Tibial artery (tissue), 4 donors: ENCODE measurements around the gene MITF.

Source experiments
- DNase-seq, 2 donors: peaks; one replicate each; pipeline ENCODE4 v3.0.0-alpha.2; 2019
- H3K27ac ChIP-seq, 2 donors: fragments of 200-600 bp; sonication (generic) in 1 of 2; 1 replicate in 1 of 2; 2 replicates in 1 of 2; pipeline ENCODE4 v1.5.1; 2018 to 2019; ENCODE audit warnings: mild to moderate bottlenecking in 1 of 2
- H3K27me3 ChIP-seq, 2 donors: fragments of 200-600 bp; sonication (generic) in 1 of 2; one replicate each; pipeline versions ENCODE4 v1.5.1 to v1.6.0; 2016 to 2019
- H3K36me3 ChIP-seq, 3 donors: fragments of 200-600 bp; sonication (generic) in 2 of 3; one replicate each; pipeline ENCODE4 v1.5.1; 2016 to 2019; ENCODE audit warnings: mild to moderate bottlenecking in 2 of 3
- H3K4me1 ChIP-seq, 4 donors: fragments of 200-600 bp; sonication (generic) in 2 of 4; 1 replicate in 3 of 4; 2 replicates in 1 of 4; pipeline ENCODE4 v1.5.1; 2016 to 2019
- H3K4me3 ChIP-seq, 2 donors: fragments of 200-600 bp; sonication (generic) in 1 of 2; 1 replicate in 1 of 2; 2 replicates in 1 of 2; pipeline ENCODE4 v1.5.1; 2018 to 2019; ENCODE audit warnings: mild to moderate bottlenecking in 2 of 2
- H3K9me3 ChIP-seq, 3 donors: fragments of 200-600 bp; sonication (generic) in 1 of 3; one replicate each; pipeline ENCODE4 v1.5.1; 2016 to 2019
- intact Hi-C: fragments of 100-400 bp; cut with DNase I; formaldehyde crosslinking; loops from one replicate; pipeline ENCODE4 v1.15.0; 2023; ENCODE audit warnings: low total_unique reads
- TF ChIP-seq, protein P1 (sequence below), 2 experiments: fragments of 200-600 bp in 1 of 2; fragments of 450-650 bp in 1 of 2; IDR thresholded peaks; one replicate each; pipeline ENCODE4 v1.5.1; 2017 to 2019; ENCODE audit warnings: antibody characterized with exemption in 2 of 2, mild to moderate bottlenecking in 1 of 2, moderate library complexity in 1 of 2

Gene MITF

GRCh38 chr3:69743975-69744906, 5.0 kb downstream of the MITF start:
- TF ChIP-seq, protein P1, sequence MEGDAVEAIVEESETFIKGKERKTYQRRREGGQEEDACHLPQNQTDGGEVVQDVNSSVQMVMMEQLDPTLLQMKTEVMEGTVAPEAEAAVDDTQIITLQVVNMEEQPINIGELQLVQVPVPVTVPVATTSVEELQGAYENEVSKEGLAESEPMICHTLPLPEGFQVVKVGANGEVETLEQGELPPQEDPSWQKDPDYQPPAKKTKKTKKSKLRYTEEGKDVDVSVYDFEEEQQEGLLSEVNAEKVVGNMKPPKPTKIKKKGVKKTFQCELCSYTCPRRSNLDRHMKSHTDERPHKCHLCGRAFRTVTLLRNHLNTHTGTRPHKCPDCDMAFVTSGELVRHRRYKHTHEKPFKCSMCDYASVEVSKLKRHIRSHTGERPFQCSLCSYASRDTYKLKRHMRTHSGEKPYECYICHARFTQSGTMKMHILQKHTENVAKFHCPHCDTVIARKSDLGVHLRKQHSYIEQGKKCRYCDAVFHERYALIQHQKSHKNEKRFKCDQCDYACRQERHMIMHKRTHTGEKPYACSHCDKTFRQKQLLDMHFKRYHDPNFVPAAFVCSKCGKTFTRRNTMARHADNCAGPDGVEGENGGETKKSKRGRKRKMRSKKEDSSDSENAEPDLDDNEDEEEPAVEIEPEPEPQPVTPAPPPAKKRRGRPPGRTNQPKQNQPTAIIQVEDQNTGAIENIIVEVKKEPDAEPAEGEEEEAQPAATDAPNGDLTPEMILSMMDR (IDR thresholded peaks at IDR 0.05), result no peak
- Histone ChIP-seq H3K27ac (no peak overlapping the region), H3K4me3 (no peak overlapping the region), H3K36me3 (no peaks in the 10 kb centered on the region), H3K4me1 (peaks cover 0 to 77% (median 36%) of the 10 kb centered on the region in 4 donors), H3K9me3 (no peaks in the 10 kb centered on the region), H3K27me3 (no peaks in the 10 kb centered on the region)
- intact Hi-C loops, result loop anchor here (5.0 kb wide), 1 partner anchor 43 kb away; no protein-coding TSS in a partner anchor
- DNase-seq, result no peak

GRCh38 chr3:69745505-69745904, 6.2 kb downstream of the MITF start:
- H3K4me3 ChIP-seq, result no peak overlapping the region
- H3K36me3 ChIP-seq, result no peaks in the 10 kb centered on the region
- H3K4me1 ChIP-seq, result peaks cover 0 to 82% (median 37%) of the 10 kb centered on the region in 4 donors
- TF ChIP-seq, protein P1 (IDR thresholded peaks at IDR 0.05), result no peak
- no peaks in the 10 kb centered on the region for H3K9me3 ChIP-seq
- H3K27ac ChIP-seq, result peak overlapping the region; percentile 58 to 64
- no peak for DNase-seq
- no peaks in the 10 kb centered on the region for H3K27me3 ChIP-seq
- intact Hi-C loops, result no loop called here

GRCh38 chr3:69746119-69746518, 6.9 kb downstream of the MITF start:
- peaks cover 0 to 82% (median 37%) of the 10 kb centered on the region in 4 donors for H3K4me1 ChIP-seq
- peak overlapping the region; percentile 58 to 64 for H3K27ac ChIP-seq
- DNase-seq, result no peak

DNA sequence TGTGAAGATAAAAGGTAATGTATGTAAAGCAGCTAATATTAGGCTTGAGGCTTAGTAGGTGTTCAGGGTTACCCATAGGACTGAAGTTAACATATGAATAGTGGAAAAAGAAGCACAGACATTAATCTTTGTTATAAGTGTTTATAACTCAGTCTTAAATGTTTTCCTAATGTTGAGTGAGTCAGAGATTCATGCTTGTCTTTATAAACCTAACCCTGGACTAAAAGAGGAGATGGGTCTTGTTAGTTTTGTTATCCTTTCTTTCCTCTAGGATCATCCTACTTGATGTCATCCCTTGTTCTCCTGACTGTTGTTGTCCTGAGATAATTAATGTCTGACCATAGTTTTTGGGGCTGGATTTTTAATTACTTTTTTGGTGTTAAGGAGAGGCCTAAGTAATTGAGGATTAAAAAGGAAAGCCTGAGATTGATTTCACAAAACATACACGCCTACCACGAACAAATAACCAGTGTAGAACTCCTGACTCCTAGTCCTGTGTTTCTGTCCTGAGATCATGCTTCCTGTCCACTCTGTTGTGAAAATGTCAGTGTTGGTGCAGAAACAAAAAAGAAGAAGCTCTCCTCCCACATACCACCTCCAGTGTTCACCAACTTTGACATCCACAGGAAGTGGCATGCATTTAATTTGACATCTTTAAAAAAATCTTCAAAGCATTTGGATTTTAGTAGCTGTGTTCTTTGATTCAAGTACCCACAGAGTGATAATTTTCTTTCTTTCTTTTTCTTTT, 8.4 kb downstream of the MITF start:
- Histone ChIP-seq H3K4me1 (peaks cover 0 to 81% (median 36%) of the 10 kb centered on the region in 4 donors), H3K4me3 (no peak overlapping the region)
- intact Hi-C loops, result no loop called here

More at GRCh38 chr3:69746119-69746518, 6.9 kb downstream of the MITF start:
- Histone ChIP-seq H3K9me3 (no peaks in the 10 kb centered on the region), H3K4me3 (peak overlapping the region in 1 of 2 donors; percentile 14), H3K27me3 (no peaks in the 10 kb centered on the region), H3K36me3 (no peaks in the 10 kb centered on the region)
- TF ChIP-seq, protein P1 (IDR thresholded peaks at IDR 0.05), result no peak
- intact Hi-C loops, result no loop called here

DNA sequence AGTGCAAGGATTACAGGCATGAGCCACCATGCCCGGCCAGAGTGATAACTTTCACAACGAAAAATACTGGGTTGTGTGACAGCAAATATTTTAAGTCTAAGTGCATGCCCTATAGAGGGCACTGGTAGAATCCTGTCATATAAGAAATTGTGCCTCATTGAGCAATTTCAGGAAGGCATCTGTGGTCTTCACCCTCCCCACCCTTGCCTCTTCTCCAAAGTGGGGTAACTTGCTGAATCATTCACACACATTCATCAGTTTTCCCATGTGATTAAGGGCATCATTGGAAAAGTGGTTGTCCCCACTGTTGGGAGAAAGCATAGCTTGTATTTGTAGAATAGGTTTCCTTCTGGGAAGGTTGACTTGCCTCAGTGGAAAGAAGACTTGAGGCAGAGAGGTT, 9.2 kb downstream of the MITF start:
- H3K27me3 ChIP-seq, result no peaks in the 10 kb centered on the region
- H3K4me3 ChIP-seq, result no peak overlapping the region
- peaks cover 0 to 79% (median 36%) of the 10 kb centered on the region in 4 donors for H3K4me1 ChIP-seq
- H3K36me3 ChIP-seq, result no peaks in the 10 kb centered on the region
- TF ChIP-seq, protein P1 (IDR thresholded peaks at IDR 0.05), result no peak
- DNase-seq, result no peak
- H3K27ac ChIP-seq, result peak overlapping the region; percentile 58 to 64
- intact Hi-C loops, result no loop called here
- no peaks in the 10 kb centered on the region for H3K9me3 ChIP-seq

More for the DNA sequence above, 8.4 kb downstream of the MITF start:
- no peaks in the 10 kb centered on the region for H3K9me3 ChIP-seq
- no peak for DNase-seq
- peak overlapping the region; percentile 58 to 64 for H3K27ac ChIP-seq
- TF ChIP-seq, protein P1 (IDR thresholded peaks at IDR 0.05), result no peak
- H3K27me3 ChIP-seq, result no peaks in the 10 kb centered on the region
- H3K36me3 ChIP-seq, result no peaks in the 10 kb centered on the region
